GM12878 (cell line): ENCODE measurements around the gene SGTA.

Experiments used
- CEBPB ChIP-seq, 2 experiments: fragments of 150-350 bp in 1 of 2; IDR thresholded peaks; 2 replicates each; pipeline ENCODE4 v1.6.1; 2012 to 2014; ENCODE audit warnings: low read depth in 2 of 2, low read length in 2 of 2, borderline replicate concordance in 1 of 2, inconsistent platforms in 1 of 2
- SP1 ChIP-seq: IDR thresholded peaks from one replicate; pipeline ENCODE4 v1.6.1; 2011; ENCODE audit warnings: low read depth, low read length
- SPI1 ChIP-seq: IDR thresholded peaks from 2 replicates; pipeline ENCODE4 v1.6.1; 2011; ENCODE audit warnings: low read depth, mild to moderate bottlenecking, low read length, moderate library complexity, borderline replicate concordance; ENCODE audit not compliant: insufficient read depth
- TBL1XR1 ChIP-seq: IDR thresholded peaks from 2 replicates; pipeline ENCODE4 v1.6.1; 2012; ENCODE audit warnings: low read depth, low read length, improper control_type of control experiment
- TF ChIP-seq, protein P1 (sequence below), 3 experiments: IDR thresholded peaks in 2 of 3; conservative IDR thresholded peaks in 1 of 3; 2 replicates each; pipeline ENCODE4 v1.5.1; 2011; ENCODE audit warnings: low read depth in 3 of 3, low read length in 3 of 3, mild to moderate bottlenecking in 3 of 3, control low read depth in 2 of 3, moderate library complexity in 2 of 3, inconsistent platforms in 1 of 3, mixed read lengths in 1 of 3; ENCODE audit not compliant: control insufficient read depth in 2 of 3, insufficient read depth in 1 of 3; ENCODE audit errors: extremely low read depth in 1 of 3
- TF ChIP-seq, protein P2 (sequence below): IDR thresholded peaks from 2 replicates; pipeline ENCODE4 v1.6.1; 2012; ENCODE audit warnings: low read depth, low read length, improper control_type of control experiment
- TF ChIP-seq, protein P3 (sequence below): IDR thresholded peaks from 2 replicates; pipeline ENCODE4 v1.6.1; 2011; ENCODE audit warnings: borderline replicate concordance, low read depth, mild to moderate bottlenecking, moderate library complexity, mixed read lengths, low read length; ENCODE audit not compliant: insufficient read depth; ENCODE audit errors: extremely low read length

DNA sequence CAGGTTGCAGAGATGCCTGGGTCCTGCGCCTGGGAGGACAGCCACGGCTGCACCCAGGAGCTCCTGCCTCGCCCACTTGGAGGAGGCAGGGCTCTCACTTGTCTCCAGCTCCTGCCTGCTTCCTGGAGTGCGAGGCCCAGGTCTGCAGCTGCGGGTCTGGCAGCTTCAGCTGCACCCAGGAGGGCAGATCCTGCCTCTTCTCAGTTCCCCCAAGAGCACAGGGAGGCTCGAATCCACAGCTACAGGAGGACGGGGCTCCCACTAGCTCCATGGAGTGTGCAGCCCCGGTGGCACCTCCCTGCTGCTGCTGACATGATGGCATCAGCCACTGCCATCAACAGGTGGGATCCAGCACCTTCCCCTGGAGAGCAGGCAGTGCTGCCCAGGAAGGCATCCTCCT is 41.1 kb upstream of the SGTA start:
- TF ChIP-seq, protein P1, sequence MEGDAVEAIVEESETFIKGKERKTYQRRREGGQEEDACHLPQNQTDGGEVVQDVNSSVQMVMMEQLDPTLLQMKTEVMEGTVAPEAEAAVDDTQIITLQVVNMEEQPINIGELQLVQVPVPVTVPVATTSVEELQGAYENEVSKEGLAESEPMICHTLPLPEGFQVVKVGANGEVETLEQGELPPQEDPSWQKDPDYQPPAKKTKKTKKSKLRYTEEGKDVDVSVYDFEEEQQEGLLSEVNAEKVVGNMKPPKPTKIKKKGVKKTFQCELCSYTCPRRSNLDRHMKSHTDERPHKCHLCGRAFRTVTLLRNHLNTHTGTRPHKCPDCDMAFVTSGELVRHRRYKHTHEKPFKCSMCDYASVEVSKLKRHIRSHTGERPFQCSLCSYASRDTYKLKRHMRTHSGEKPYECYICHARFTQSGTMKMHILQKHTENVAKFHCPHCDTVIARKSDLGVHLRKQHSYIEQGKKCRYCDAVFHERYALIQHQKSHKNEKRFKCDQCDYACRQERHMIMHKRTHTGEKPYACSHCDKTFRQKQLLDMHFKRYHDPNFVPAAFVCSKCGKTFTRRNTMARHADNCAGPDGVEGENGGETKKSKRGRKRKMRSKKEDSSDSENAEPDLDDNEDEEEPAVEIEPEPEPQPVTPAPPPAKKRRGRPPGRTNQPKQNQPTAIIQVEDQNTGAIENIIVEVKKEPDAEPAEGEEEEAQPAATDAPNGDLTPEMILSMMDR (IDR thresholded peaks at IDR 0.05 in 2 of 3, conservative IDR thresholded peaks at IDR 0.05 in 1 of 3; ENCODE audit: control insufficient read depth in 2 of 3, extremely low read depth in 1 of 3, insufficient read depth in 1 of 3, low read depth in 3 of 3, low read length in 3 of 3), result no peak
- TF ChIP-seq, protein P2, sequence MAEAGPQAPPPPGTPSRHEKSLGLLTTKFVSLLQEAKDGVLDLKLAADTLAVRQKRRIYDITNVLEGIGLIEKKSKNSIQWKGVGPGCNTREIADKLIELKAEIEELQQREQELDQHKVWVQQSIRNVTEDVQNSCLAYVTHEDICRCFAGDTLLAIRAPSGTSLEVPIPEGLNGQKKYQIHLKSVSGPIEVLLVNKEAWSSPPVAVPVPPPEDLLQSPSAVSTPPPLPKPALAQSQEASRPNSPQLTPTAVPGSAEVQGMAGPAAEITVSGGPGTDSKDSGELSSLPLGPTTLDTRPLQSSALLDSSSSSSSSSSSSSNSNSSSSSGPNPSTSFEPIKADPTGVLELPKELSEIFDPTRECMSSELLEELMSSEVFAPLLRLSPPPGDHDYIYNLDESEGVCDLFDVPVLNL, result no peak
- TF ChIP-seq SP1, result no peak
- no peak for TF ChIP-seq SPI1
- TF ChIP-seq, protein P3, sequence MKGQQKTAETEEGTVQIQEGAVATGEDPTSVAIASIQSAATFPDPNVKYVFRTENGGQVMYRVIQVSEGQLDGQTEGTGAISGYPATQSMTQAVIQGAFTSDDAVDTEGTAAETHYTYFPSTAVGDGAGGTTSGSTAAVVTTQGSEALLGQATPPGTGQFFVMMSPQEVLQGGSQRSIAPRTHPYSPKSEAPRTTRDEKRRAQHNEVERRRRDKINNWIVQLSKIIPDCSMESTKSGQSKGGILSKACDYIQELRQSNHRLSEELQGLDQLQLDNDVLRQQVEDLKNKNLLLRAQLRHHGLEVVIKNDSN, result no peak
- no peak for TF ChIP-seq CEBPB (IDR thresholded peaks at IDR 0.05; ENCODE audit: borderline replicate concordance in 1 of 2, low read depth in 2 of 2, low read length in 2 of 2)
- no peak for TF ChIP-seq TBL1XR1
